Right lobe of liver (tissue), 4 donors: ENCODE measurements around the gene MX2.

Source experiments
- CTCF ChIP-seq, 4 donors: fragments of 200-600 bp in 3 of 4; fragments of 450-650 bp in 1 of 4; IDR thresholded peaks; one replicate each; pipeline versions ENCODE4 v1.5.1 to v1.8.0; 2016 to 2022; ENCODE audit warnings: antibody characterized with exemption in 4 of 4, mild to moderate bottlenecking in 2 of 4
- POLR2A ChIP-seq: fragments of 450-650 bp; IDR thresholded peaks from one replicate; pipeline ENCODE4 v1.6.1; 2017; ENCODE audit warnings: antibody characterized with exemption, mild to moderate bottlenecking
- donor health status: DM: no; HTN: no; CAD: no.
- donor health status: DM: no; HTN: no; CAD: no.
- donor health status: DM: no; HTN: yes; CAD: no.

- TF ChIP-seq POLR2A (no peak), CTCF (IDR thresholded peaks at IDR 0.05) (no peak)
Measured at GRCh38 chr21:41373253-41373652, 11.4 kb downstream of the MX2 start.
